ENCODE measurements around the gene SLC39A3.
A peak's percentile ranks its signal among the peaks of the same experiment; 100 is the strongest.

The SLC39A3 gene

GRCh38 chr19:2775556-2776430 is 36.0 kb upstream of the SLC39A3 start:
- H3K27me3 Mint-ChIP-seq (ENCODE audit: low read depth, poor library complexity): peaks cover 4% of the 10 kb centered on the region
- H3K4me3 Mint-ChIP-seq: no peak overlapping the region
- TF ChIP-seq, protein P1, sequence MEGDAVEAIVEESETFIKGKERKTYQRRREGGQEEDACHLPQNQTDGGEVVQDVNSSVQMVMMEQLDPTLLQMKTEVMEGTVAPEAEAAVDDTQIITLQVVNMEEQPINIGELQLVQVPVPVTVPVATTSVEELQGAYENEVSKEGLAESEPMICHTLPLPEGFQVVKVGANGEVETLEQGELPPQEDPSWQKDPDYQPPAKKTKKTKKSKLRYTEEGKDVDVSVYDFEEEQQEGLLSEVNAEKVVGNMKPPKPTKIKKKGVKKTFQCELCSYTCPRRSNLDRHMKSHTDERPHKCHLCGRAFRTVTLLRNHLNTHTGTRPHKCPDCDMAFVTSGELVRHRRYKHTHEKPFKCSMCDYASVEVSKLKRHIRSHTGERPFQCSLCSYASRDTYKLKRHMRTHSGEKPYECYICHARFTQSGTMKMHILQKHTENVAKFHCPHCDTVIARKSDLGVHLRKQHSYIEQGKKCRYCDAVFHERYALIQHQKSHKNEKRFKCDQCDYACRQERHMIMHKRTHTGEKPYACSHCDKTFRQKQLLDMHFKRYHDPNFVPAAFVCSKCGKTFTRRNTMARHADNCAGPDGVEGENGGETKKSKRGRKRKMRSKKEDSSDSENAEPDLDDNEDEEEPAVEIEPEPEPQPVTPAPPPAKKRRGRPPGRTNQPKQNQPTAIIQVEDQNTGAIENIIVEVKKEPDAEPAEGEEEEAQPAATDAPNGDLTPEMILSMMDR (IDR thresholded peaks at IDR 0.05): no peak
- H3K4me1 Mint-ChIP-seq: peaks cover 19% of the 10 kb centered on the region
- H3K27ac Mint-ChIP-seq: peak overlapping the region; percentile 94
- H3K36me3 Mint-ChIP-seq (ENCODE audit: low read depth): peaks cover 44% of the 10 kb centered on the region
- H3K9me3 Mint-ChIP-seq: no peaks in the 10 kb centered on the region
- DNase-seq: no peak

- no peaks in the 10 kb centered on the region for H3K9me3 Mint-ChIP-seq
- peaks cover 38% of the 10 kb centered on the region for H3K36me3 Mint-ChIP-seq (ENCODE audit: low read depth)
- TF ChIP-seq, protein P1 (IDR thresholded peaks at IDR 0.05): no peak
- no peak overlapping the region for H3K4me3 Mint-ChIP-seq
- DNase-seq: no peak
- peak overlapping the region; percentile 94 for H3K27ac Mint-ChIP-seq
- H3K27me3 Mint-ChIP-seq (ENCODE audit: low read depth, poor library complexity): peaks cover 4% of the 10 kb centered on the region
- H3K4me1 Mint-ChIP-seq: peaks cover 12% of the 10 kb centered on the region
Observed at GRCh38 chr19:2774953-2775555, 35.2 kb upstream of the SLC39A3 start.

- Mint-ChIP-seq H3K27me3 (ENCODE audit: low read depth, poor library complexity) (peaks cover 4% of the 10 kb centered on the region), H3K27ac (no peak overlapping the region), H3K4me1 (peaks cover 10% of the 10 kb centered on the region), H3K4me3 (no peak overlapping the region), H3K9me3 (no peaks in the 10 kb centered on the region), H3K36me3 (ENCODE audit: low read depth) (peaks cover 37% of the 10 kb centered on the region)
- TF ChIP-seq, protein P1 (IDR thresholded peaks at IDR 0.05): no peak
- no peak for DNase-seq
Observed at GRCh38 chr19:2774083-2774679, 34.4 kb upstream of the SLC39A3 start.

DNA sequence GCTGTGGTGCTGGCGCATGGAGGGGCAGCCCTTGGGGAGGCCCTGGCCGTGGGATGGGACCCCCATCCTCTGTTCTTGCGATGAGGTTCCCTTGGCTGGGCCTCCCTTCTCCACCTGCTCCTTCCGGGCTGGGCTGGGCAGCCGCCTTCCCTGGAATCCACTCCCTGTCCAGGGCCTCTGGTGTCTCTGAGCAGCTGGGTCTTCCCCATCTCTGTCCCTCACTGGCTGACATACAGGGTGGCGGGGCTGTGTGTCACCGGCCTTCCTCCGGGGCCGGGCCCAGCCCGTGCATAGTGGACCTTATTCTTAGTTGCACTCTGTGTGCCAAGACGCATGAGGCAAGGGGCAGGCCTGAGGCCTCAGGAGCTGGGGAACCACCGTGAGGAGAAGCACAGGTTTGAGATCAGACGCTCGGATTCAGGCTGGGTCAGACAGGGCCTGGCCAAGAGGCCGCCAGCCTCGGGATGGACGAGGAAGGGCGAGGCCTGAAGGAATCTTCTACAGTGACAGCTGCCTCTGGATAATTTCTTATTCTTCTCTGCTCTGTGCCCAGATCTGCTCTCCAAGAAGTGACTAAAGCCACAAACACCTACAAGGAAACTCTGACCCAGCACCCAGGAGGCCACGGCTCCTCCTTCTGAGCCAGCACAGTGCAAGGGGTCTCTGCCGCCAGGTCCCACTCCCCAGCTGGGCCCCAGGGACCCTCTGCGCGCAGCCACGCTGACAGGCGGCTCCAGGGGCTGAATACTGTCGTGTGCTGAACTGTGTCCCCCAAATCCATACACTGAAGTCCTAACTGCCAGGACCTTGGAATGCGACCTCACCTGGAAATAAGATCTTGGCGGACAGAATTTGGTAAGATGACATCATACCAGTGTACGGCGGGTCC is 32.2 kb upstream of the SLC39A3 start:
- TF ChIP-seq, protein P1 (IDR thresholded peaks at IDR 0.05): no peak
- Mint-ChIP-seq H3K36me3 (ENCODE audit: low read depth) (peaks cover 25% of the 10 kb centered on the region), H3K4me1 (peaks cover 10% of the 10 kb centered on the region), H3K9me3 (no peaks in the 10 kb centered on the region), H3K27me3 (ENCODE audit: low read depth, poor library complexity) (peaks cover 4% of the 10 kb centered on the region), H3K27ac (peak overlapping the region; percentile 77), H3K4me3 (no peak overlapping the region)
- no peak for DNase-seq

DNA sequence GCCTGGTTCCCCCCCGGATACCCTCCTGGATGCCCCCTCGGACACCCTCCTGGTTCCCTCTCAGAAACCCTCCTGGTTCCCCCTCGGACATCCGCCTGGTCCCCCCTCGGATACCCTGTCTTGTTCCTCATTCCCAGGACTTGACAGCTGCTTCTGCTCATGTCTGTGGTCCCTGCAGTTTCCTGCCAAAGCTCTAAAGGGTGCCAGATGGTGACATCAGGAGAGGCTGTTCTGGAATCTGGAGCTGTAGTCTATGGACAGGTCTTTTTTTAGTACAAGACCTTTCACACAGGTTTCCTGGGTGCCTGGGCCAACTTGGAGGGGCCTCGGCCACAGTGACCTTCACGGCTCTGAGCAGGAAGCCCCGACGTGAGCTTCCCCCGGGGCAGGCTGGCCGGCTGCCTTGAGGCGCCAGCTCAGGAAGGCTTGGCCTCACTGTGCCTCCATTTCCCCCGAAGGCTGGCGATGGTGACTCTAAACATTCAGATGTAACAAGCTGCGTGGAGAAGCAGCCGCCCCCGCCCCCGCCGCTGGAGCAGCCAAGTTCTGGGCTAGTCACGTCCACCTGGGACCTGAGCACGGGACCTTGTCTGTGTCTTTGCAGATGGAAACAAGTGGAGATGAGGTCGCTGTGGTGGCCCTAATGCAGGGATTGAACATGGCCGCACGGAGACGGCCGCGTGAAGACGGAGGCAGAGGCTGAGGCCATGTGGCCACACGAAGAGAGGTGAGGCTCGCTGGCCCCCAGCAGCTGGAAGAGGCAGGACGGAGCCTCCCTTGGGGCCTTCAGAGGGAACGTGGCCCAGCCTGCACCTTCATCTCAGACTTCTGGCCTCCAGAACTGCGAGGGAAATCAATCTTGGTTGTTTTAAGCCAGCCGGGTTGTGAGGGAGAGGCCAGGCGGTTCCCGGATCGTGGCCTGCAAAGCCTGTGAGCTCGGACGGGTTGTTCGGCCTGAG is 30.5 kb upstream of the SLC39A3 start:
- TF ChIP-seq, protein P1 (IDR thresholded peaks at IDR 0.05): no peak
- Mint-ChIP-seq H3K4me1 (peaks cover 3% of the 10 kb centered on the region), H3K27ac (peak overlapping the region; percentile 22), H3K27me3 (ENCODE audit: low read depth, poor library complexity) (peaks cover 3% of the 10 kb centered on the region), H3K9me3 (no peaks in the 10 kb centered on the region), H3K4me3 (no peak overlapping the region), H3K36me3 (ENCODE audit: low read depth) (peaks cover 13% of the 10 kb centered on the region)
- no peak for DNase-seq

Measured in nephron progenitor cell (in vitro differentiated cells).